ENCODE data around the gene DHRSX.

The DHRSX gene

DNA sequence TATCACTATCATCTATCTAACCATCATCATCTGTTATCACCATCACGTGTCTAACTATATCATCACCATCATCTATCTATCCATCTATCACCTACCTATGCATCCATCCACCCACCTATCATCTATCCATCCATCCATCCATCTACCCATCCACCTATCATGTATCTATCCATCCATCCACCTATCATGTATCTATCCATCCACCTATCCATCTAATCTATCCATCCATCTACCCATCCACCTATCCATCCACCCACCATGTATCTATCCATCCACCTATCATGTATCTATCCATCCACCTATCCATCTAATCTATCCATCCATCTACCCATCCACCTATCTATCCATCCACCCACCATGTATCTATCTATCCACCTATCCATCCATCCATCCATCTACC, 316.7 kb downstream of the DHRSX start:
- no peaks in the 10 kb centered on the region for H3K79me2 ChIP-seq (ENCODE audit: control insufficient read depth, low read length)
- H3K9me2 ChIP-seq (replicated peaks; ENCODE audit: control insufficient read depth, low read length), result no peaks in the 10 kb centered on the region
- H3F3A ChIP-seq (ENCODE audit: control insufficient read depth, insufficient read depth), result no peaks in the 10 kb centered on the region
- no peak overlapping the region for H3K4me3 ChIP-seq (ENCODE audit: low read length)
- no peak overlapping the region for H3K27ac ChIP-seq (ENCODE audit: low read depth, low read length)
- no peaks in the 10 kb centered on the region for H3K4me1 ChIP-seq (ENCODE audit: control insufficient read depth, low read length)
- TF ChIP-seq EZH2phosphoT487 (IDR thresholded peaks at IDR 0.05; ENCODE audit: borderline replicate concordance, low read length) (no peak), CTCF (IDR thresholded peaks at IDR 0.05; ENCODE audit: low read depth, low read length, poor library complexity, severe bottlenecking) (no peak)
- no peaks in the 10 kb centered on the region for H3K36me3 ChIP-seq (ENCODE audit: control insufficient read depth, low read length)
- H3K9me3 ChIP-seq (ENCODE audit: control insufficient read depth, insufficient read depth, low read length), result peaks cover 13% of the 10 kb centered on the region
- no peaks in the 10 kb centered on the region for H3K27me3 ChIP-seq (ENCODE audit: control insufficient read depth, low read length)
- no peaks in the 10 kb centered on the region for H4K20me1 ChIP-seq (ENCODE audit: control insufficient read depth, insufficient read depth, low read depth, low read length)
- no peak overlapping the region for H3K4me2 ChIP-seq (ENCODE audit: low read length)

DNA sequence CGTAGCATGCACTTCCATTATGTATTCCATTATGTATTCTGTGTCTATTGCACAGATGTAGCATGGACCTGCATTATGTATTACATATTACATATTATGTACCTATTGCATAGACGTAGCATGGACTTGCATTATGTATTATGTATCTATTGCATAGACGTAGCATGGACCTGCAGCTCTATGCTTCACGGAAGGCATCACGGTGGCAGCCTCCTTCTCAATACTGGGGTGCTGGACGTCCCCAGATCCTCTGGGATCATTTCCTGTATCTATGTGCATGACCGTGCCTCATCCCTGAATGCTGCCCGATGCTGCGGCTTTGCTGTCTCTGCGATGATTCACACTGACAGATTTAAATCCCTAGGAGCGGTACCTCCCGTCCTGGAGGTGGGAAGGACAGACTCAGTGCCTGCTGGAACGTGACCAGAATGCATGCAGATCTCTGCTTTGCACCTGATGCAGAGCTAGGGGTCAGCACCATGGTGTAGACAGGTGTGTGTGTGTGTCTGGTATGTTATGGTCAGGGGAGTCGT, 317.5 kb downstream of the DHRSX start:
- Histone ChIP-seq H3K27ac (ENCODE audit: low read depth, low read length) (no peak overlapping the region), H3K4me3 (ENCODE audit: low read length) (no peak overlapping the region), H3K27me3 (ENCODE audit: control insufficient read depth, low read length) (no peaks in the 10 kb centered on the region), H4K20me1 (ENCODE audit: control insufficient read depth, insufficient read depth, low read depth, low read length) (no peaks in the 10 kb centered on the region), H3F3A (ENCODE audit: control insufficient read depth, insufficient read depth) (no peaks in the 10 kb centered on the region), H3K4me1 (ENCODE audit: control insufficient read depth, low read length) (no peaks in the 10 kb centered on the region), H3K79me2 (ENCODE audit: control insufficient read depth, low read length) (no peaks in the 10 kb centered on the region), H3K36me3 (ENCODE audit: control insufficient read depth, low read length) (no peaks in the 10 kb centered on the region), H3K9me2 (replicated peaks; ENCODE audit: control insufficient read depth, low read length) (no peaks in the 10 kb centered on the region), H3K9me3 (ENCODE audit: control insufficient read depth, insufficient read depth, low read length) (peaks cover 13% of the 10 kb centered on the region), H3K4me2 (ENCODE audit: low read length) (no peak overlapping the region)
- no peak for TF ChIP-seq CTCF (IDR thresholded peaks at IDR 0.05; ENCODE audit: low read depth, low read length, poor library complexity, severe bottlenecking)
- TF ChIP-seq EZH2phosphoT487 (IDR thresholded peaks at IDR 0.05; ENCODE audit: borderline replicate concordance, low read length), result no peak

GRCh38 chrX:2177541-2177940, 323.2 kb downstream of the DHRSX start:
- Histone ChIP-seq H3K9me3 (ENCODE audit: control insufficient read depth, insufficient read depth, low read length) (no peaks in the 10 kb centered on the region), H3K4me2 (ENCODE audit: low read length) (no peak overlapping the region), H3F3A (ENCODE audit: control insufficient read depth, insufficient read depth) (no peaks in the 10 kb centered on the region), H3K79me2 (ENCODE audit: control insufficient read depth, low read length) (no peaks in the 10 kb centered on the region), H3K4me1 (ENCODE audit: control insufficient read depth, low read length) (no peaks in the 10 kb centered on the region), H3K27me3 (ENCODE audit: control insufficient read depth, low read length) (no peaks in the 10 kb centered on the region), H3K4me3 (ENCODE audit: low read length) (no peak overlapping the region), H3K36me3 (ENCODE audit: control insufficient read depth, low read length) (no peaks in the 10 kb centered on the region), H3K27ac (ENCODE audit: low read depth, low read length) (no peak overlapping the region), H4K20me1 (ENCODE audit: control insufficient read depth, insufficient read depth, low read depth, low read length) (no peaks in the 10 kb centered on the region), H3K9me2 (replicated peaks; ENCODE audit: control insufficient read depth, low read length) (no peaks in the 10 kb centered on the region)
- TF ChIP-seq EZH2phosphoT487 (IDR thresholded peaks at IDR 0.05; ENCODE audit: borderline replicate concordance, low read length) (no peak), CTCF (IDR thresholded peaks at IDR 0.05; ENCODE audit: low read depth, low read length, poor library complexity, severe bottlenecking) (no peak)
